ENCODE measurements around the gene SRD5A1.

DNA sequence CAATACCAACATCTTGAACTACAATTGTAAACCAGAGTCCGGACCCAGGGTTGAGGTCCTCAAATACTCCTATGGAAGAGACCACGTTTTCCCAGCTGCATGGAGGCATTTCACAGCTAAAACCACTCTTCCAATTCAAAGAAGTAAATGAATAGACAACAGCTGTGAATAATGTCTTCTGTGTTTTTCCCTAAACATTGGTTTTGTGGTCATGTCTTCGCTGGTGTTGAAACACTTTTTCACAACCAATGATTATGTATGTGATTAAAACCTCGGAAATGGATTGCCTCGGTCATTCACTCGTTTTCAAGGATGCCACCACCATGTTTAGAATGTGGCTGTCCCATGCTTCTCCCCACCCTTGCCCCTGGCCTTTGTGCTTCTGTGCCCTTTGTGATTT is 70.6 kb downstream of the SRD5A1 start:
- TF ChIP-seq CTCF (IDR thresholded peaks at IDR 0.05) (no peak), EZH2 (IDR thresholded peaks at IDR 0.05) (no peak)

Data from neural progenitor cell (in vitro differentiated cells).